Subcutaneous abdominal adipose tissue (tissue), 5 donors: Measurements from ENCODE around the gene AATK.

Experiments used
- H3K27ac ChIP-seq: one replicate; pipeline ENCODE4 v1.7.0; 2013; ENCODE audit warnings: low read depth, mild to moderate bottlenecking, inconsistent platforms, low read length, moderate library complexity
- H3K27me3 ChIP-seq, 5 donors: one replicate each; pipeline ENCODE4 v1.7.0; 2013; ENCODE audit warnings: low read length in 5 of 5, inconsistent platforms in 1 of 5; ENCODE audit not compliant: control insufficient read depth in 5 of 5, insufficient read depth in 4 of 5
- H3K36me3 ChIP-seq, 5 donors: one replicate each; pipeline ENCODE4 v1.7.0; 2013; ENCODE audit warnings: low read length in 5 of 5; ENCODE audit not compliant: control insufficient read depth in 5 of 5, insufficient read depth in 5 of 5
- H3K4me1 ChIP-seq, 5 donors: one replicate each; pipeline ENCODE4 v1.7.0; 2013; ENCODE audit warnings: low read length in 5 of 5, mild to moderate bottlenecking in 3 of 5, moderate library complexity in 1 of 5; ENCODE audit not compliant: control insufficient read depth in 5 of 5, insufficient read depth in 5 of 5
- H3K4me3 ChIP-seq, 5 donors: one replicate each; pipeline ENCODE4 v1.7.0; 2013; ENCODE audit warnings: low read length in 5 of 5, low read depth in 1 of 5
- H3K9ac ChIP-seq, 5 donors: one replicate each; pipeline ENCODE4 v1.7.0; 2013; ENCODE audit warnings: low read length in 5 of 5, mild to moderate bottlenecking in 4 of 5, moderate library complexity in 3 of 5
- H3K9me3 ChIP-seq, 5 donors: one replicate each; pipeline ENCODE4 v1.7.0; 2013; ENCODE audit warnings: low read length in 5 of 5; ENCODE audit not compliant: control insufficient read depth in 5 of 5
- donor health status: healthy.
- donor health status: healthy.
- donor health status: healthy.
- donor health status: healthy.
- donor health status: healthy.

Gene AATK

GRCh38 chr17:81067391-81067811 is 98.6 kb downstream of the AATK start:
- Histone ChIP-seq H3K9ac (no peak overlapping the region), H3K27ac (no peak overlapping the region), H3K4me3 (no peak overlapping the region), H3K27me3 (peaks cover 0 to 7% (median 4%) of the 10 kb centered on the region in 5 donors), H3K4me1 (peaks cover 0 to 13% (median 0%) of the 10 kb centered on the region in 5 donors), H3K36me3 (peaks cover 0 to 6% (median 0%) of the 10 kb centered on the region in 5 donors), H3K9me3 (no peaks in the 10 kb centered on the region)
